H1 (cell line): Measurements from ENCODE around the gene ATP11C. TPM values are rescaled to one million over a fixed set of nuclear protein-coding genes. Genes with fewer than 3 reads are reported as not detected.

Experiments used
- KDM4A ChIP-seq: IDR thresholded peaks from one replicate; pipeline ENCODE4 v1.7.1; 2012; ENCODE audit warnings: low read depth, mild to moderate bottlenecking, moderate library complexity, low read length, inconsistent platforms; ENCODE audit not compliant: severe bottlenecking
- YY1 ChIP-seq: IDR thresholded peaks from 2 replicates; pipeline ENCODE4 v1.6.1; 2011; ENCODE audit warnings: low read depth, mild to moderate bottlenecking, low read length
- polyA plus RNA-seq, 7 experiments: library from polyadenylated mRNA; depleted of rRNA in 3 of 7; stranded (reverse) in 5 of 7; unstranded in 2 of 7; fragments of >200 nt in 5 of 7; fragments of 200-250 nt in 2 of 7; gene quantifications; 1 replicate in 5 of 7; 2 replicates in 1 of 7; 4 replicates in 1 of 7; pipeline versions ENCODE4 v1.2.1 to v1.2.3, GENCODE V29; 2011 to 2013; ENCODE audit warnings: missing spikeins in 2 of 7, mixed read lengths in 2 of 7
- total RNA-seq: library from RNA; stranded (reverse); fragmentation: NEBNext Ultra II Directional; extraction: Animal tissue kit (Norgen Biotek cat#: 25700); gene quantifications from 2 replicates; pipeline ENCODE4 v1.2.1, GENCODE V29; 2021
- TF ChIP-seq, protein P1 (sequence below): IDR thresholded peaks from 2 replicates; pipeline ENCODE4 v1.6.1; 2011; ENCODE audit warnings: low read depth, mild to moderate bottlenecking, low read length; ENCODE audit not compliant: insufficient read depth
- TF ChIP-seq, protein P2 (sequence below): IDR thresholded peaks from 2 replicates; pipeline ENCODE4 v1.6.1; 2011; ENCODE audit warnings: low read length, improper control_type of control experiment

Gene ATP11C
- total and polyA plus RNA-seq, 2 of the 8 experiments (the other 6 are each of a cell fraction or from before 2014, with no cell fraction given): 14.7 to 52.1 TPM

DNA sequence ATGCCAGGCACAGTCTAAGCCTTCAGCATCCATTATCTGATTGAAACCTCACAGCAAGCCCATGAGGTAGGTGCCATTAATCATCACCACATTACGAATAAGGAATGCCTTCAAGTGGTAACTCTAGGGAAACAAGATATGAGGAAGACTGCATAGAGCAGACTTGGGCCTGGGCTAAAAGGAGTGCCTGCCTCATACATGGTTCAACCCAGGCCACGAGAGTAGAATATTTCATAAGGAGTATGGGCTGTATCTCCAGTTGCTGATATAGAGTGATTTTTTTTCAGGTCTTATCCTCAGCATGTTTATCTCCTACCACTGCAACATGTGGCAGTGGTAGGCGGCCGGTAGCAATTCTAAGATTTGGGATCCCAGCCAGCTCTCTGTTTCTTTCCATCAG is 51.7 kb downstream of the ATP11C start (continued):
- TF ChIP-seq KDM4A: no peak
- TF ChIP-seq YY1: no peak
- TF ChIP-seq, protein P1, sequence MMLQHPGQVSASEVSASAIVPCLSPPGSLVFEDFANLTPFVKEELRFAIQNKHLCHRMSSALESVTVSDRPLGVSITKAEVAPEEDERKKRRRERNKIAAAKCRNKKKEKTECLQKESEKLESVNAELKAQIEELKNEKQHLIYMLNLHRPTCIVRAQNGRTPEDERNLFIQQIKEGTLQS: no peak
- TF ChIP-seq, protein P2, sequence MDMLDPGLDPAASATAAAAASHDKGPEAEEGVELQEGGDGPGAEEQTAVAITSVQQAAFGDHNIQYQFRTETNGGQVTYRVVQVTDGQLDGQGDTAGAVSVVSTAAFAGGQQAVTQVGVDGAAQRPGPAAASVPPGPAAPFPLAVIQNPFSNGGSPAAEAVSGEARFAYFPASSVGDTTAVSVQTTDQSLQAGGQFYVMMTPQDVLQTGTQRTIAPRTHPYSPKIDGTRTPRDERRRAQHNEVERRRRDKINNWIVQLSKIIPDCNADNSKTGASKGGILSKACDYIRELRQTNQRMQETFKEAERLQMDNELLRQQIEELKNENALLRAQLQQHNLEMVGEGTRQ: no peak
